ENCODE results near the gene CCDC8. TPM values are rescaled to one million over a fixed set of nuclear protein-coding genes. Genes with fewer than 3 reads are reported as not detected.
"Not testable (repeated sequence)": the region's sequence is repeated elsewhere in the genome, so short reads cannot be mapped to it uniquely, and the experiment has no call there.

CCDC8 gene
- total RNA-seq, 4 donors from 2014 or later, result 1.7 to 7.1 (median 5.3) TPM

- no peak for DNase-seq (ENCODE audit: low spot score)
- ATAC-seq (ENCODE audit: low FRiP score), result no peak
- TF ChIP-seq CTCF (IDR thresholded peaks at IDR 0.05), result no peak
These were observed 6.7 kb upstream of the CCDC8 start for GRCh38 chr19:46420056-46420455.

- peak; percentile 51 for DNase-seq (ENCODE audit: low spot score)
- peak; percentile 55 for ATAC-seq (ENCODE audit: low FRiP score)
These were observed 2.7 kb upstream of the CCDC8 start for GRCh38 chr19:46415804-46416709.

- ATAC-seq (ENCODE audit: low FRiP score), result not testable (repeated sequence)
These were observed 1.5 kb upstream of the CCDC8 start for GRCh38 chr19:46414899-46415298.

GRCh38 chr19:46412650-46413261 is 608 bp downstream of the CCDC8 start:
- TF ChIP-seq CTCF (IDR thresholded peaks at IDR 0.05), result no peak
- ATAC-seq (ENCODE audit: low FRiP score) (no peak), DNase-seq (ENCODE audit: low spot score) (no peak)

More at GRCh38 chr19:46414899-46415298, 1.5 kb upstream of the CCDC8 start:
- not testable (repeated sequence) for DNase-seq (ENCODE audit: low spot score)

GRCh38 chr19:46411925-46412649 is 1.3 kb downstream of the CCDC8 start:
- DNase-seq (ENCODE audit: low spot score) (no peak), ATAC-seq (ENCODE audit: low FRiP score) (no peak)
- no peak for TF ChIP-seq CTCF (IDR thresholded peaks at IDR 0.05)

GRCh38 chr19:46411088-46411924 is 2.1 kb downstream of the CCDC8 start:
- DNase-seq (ENCODE audit: low spot score), result no peak
- TF ChIP-seq CTCF (IDR thresholded peaks at IDR 0.05), result no peak
- ATAC-seq (ENCODE audit: low FRiP score), result no peak

GRCh38 chr19:46410205-46411087 is 2.9 kb downstream of the CCDC8 start:
- DNase-seq (ENCODE audit: low spot score) (no peak), ATAC-seq (ENCODE audit: low FRiP score) (no peak)
- no peak for TF ChIP-seq CTCF (IDR thresholded peaks at IDR 0.05)
